Right renal pelvis (tissue), 4 donors: ENCODE results near the gene DMAP1. TPM values are rescaled to one million over a fixed set of nuclear protein-coding genes. Genes with fewer than 3 reads are reported as not detected.

Experiments used
- DNase-seq, 4 donors: peaks; one replicate each; pipeline ENCODE4 v3.0.0-alpha.2; 2013; ENCODE audit warnings: low read depth in 4 of 4, low spot score in 3 of 4, missing footprints in 1 of 4
- polyA plus RNA-seq, 4 donors: library from polyadenylated mRNA; unstranded; fragments of 120-200 nt; gene quantifications; one replicate each; pipeline ENCODE4 v1.2.1, GENCODE V29; 2013; ENCODE audit not compliant: insufficient read length in 4 of 4

DMAP1 gene
- polyA plus RNA-seq, 4 donors, result 56.8 to 62.5 (median 57.3) TPM

DNA sequence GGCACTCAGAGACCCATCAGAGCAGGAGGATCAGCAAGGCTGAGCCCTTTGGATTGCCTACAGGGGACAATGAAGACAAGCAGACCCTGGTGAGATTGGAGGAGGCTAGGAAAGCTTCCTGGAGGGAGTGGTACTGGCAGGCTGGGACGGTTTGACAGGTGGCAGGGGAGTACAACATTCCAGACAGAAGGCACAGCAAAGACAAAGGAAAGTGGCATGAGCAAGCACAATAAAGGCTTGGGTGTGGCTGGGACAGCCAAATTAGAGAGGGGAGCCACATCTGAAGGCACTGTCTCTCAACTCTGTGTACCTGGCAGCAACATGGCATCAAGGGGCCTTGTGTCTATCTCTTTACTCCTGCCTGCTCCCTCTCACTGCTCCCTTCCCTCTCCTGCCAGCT, 38.2 kb downstream of the DMAP1 start:
- no peak for DNase-seq

GRCh38 chr1:44251989-44252671, 38.9 kb downstream of the DMAP1 start:
- DNase-seq, result no peak

GRCh38 chr1:44254392-44254910, 41.2 kb downstream of the DMAP1 start:
- DNase-seq, result no peak

- no peak for DNase-seq
Observed at GRCh38 chr1:44256762-44257554, 43.7 kb downstream of the DMAP1 start.

DNA sequence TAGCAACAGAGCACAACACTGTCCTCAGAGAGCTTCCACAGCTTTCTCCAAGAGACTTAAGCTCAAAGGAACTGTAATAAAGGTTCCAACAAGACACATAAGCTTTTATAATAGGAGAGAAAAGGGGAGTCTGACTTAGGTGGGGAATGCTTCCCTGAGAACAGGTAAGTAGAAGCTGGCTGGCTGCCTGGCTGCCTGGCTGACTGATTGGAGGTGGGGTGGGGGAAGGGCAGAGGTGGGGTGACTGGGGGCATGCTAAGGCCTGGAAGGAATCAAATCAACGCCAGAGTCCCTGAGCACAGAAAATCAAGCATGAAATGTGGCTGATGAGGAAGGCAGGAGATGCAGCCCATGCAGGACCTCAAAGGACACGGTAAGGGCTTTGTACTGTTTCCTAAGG, 45.8 kb downstream of the DMAP1 start:
- no peak for DNase-seq

DNA sequence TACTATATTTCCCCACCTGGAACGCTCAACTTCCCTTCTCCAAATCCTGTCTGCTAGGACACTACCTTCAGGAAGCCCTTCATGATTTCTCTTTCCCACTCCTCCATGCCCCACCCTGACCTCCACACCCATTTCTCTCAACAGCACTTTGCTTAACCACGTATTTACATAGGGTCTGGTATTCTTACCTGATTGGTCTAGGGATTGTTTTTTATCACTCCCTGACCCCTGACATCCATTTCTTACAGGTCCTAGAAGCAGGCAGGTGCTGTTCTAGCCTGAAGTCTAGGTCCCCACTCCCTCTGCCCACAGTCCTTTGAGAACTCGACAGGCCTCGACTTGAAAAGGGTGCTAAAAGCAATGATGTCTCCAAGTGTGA, 47.5 kb downstream of the DMAP1 start:
- no peak for DNase-seq

GRCh38 chr1:44261171-44261817, 48.0 kb downstream of the DMAP1 start:
- DNase-seq, result no peak

GRCh38 chr1:44261962-44262361, 48.7 kb downstream of the DMAP1 start:
- no peak for DNase-seq

- DNase-seq, result no peak
Observed at GRCh38 chr1:44262414-44262813, 49.1 kb downstream of the DMAP1 start.

GRCh38 chr1:44262816-44263567, 49.7 kb downstream of the DMAP1 start:
- DNase-seq, result no peak

GRCh38 chr1:44263568-44264450, 50.5 kb downstream of the DMAP1 start:
- no peak for DNase-seq

DNA sequence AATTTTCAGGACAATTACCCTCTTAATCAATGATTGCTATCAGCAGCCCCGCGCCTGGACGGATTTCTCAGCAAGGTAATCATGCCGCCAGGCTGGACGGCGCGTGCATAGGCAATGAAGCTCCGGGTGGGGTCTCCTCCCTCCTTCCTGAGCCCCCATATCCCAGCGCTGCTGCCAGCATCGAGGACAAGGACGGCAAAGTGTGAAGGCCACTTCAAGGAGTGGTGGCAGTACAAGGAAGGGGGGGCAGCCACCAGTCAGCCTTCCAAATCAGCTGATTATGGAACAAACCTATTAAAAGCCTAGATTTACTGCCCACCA, 51.1 kb downstream of the DMAP1 start:
- DNase-seq, result no peak

DNA sequence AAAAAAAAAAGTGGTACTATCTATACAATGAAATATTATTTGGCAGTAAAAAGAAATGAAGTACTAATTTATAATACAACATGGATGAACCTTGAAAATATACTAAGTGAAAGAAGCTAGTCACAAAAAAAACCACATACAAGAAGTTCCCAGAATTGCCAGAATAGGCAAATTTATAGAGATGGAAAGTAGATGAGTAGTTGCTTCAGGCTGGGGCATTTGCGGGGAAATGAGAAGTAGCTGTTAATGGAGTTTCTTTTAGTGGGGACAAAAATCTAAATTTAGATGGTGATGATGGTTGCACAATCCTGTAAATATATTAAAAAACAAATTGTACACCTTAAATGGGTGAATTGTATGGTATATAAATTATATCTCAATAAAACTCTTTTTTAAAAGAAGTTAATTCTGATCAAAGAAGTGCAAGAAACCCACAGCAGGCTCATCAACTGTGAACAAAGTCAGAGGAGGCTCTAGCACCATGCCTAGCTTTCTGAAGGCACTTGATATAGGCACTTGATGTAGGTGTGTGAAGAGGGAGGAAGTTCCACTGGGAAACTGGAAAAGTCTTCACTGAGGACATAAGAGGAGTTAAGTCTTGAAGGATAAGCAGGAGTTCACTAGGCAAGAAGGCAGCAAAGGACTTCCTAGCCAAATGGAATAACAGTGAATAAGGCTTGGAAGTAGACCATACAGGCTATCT, 52.5 kb downstream of the DMAP1 start:
- no peak for DNase-seq

- no peak for DNase-seq
Observed at GRCh38 chr1:44266400-44267344, 53.4 kb downstream of the DMAP1 start.

DNA sequence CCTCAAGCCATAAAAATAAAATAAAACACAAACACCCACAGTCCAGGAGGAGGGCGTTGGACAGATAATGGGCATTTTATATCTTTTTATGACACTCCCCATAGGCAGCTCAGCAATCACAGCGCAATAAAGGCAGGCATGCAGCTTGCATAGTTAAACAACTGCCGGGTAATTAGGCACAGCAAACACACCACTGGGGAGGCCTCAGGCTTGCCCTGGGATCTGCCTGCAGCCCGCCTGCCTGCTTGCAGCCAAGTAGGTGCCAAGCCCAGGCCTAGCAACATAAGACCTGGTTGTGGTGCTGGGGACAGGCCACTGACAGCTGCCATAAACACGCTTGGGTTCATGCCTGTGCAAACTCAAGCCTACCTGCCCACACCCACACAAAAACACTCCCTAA, 54.2 kb downstream of the DMAP1 start:
- DNase-seq, result no peak

DNA sequence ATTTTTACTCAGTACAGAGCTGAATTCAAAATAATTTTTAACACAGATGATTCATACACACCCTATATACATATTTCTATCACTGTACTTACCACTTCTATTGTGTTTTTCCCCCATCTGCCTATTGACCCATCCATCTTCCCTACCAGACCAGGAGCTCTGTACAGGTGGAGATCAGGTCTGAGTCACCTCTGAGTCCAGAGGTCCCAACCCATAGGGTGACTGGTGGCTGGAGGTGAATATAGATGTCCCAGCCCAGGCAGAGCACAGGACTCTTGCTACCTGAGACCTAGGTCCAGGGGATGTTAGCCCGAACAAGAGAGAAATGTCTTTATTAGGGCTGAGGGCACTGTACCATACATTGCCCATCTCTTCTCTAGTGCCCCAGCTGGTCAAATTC, 54.8 kb downstream of the DMAP1 start:
- DNase-seq, result no peak
